ENCODE results near the gene GPANK1. TPM values are rescaled to one million over a fixed set of nuclear protein-coding genes. Genes with fewer than 3 reads are reported as not detected.

Gene GPANK1
- total RNA-seq, 1 donor from 2014 or later: 15.3 TPM

GRCh38 chr6:31662124-31662723, 2.6 kb downstream of the GPANK1 start:
- no peak for DNase-seq (ENCODE audit: low spot score)

- no peak for DNase-seq (ENCODE audit: low spot score)
Observed at GRCh38 chr6:31661262-31662123, 3.3 kb downstream of the GPANK1 start.

GRCh38 chr6:31660381-31661261, 4.2 kb downstream of the GPANK1 start, which contains the start of gene C6orf47:
TSS of gene C6orf47 (minus strand) at chr6:31660778. CDS start at chr6:31659947, 831 bp downstream.
- DNase-seq (ENCODE audit: low spot score): peak; percentile 87

- no peak for DNase-seq (ENCODE audit: low spot score)
Observed at GRCh38 chr6:31659649-31660380, 5.0 kb downstream of the GPANK1 start.

GRCh38 chr6:31658983-31659648, 5.7 kb downstream of the GPANK1 start:
- no peak for DNase-seq (ENCODE audit: low spot score)

- no peak for DNase-seq (ENCODE audit: low spot score)
Observed at GRCh38 chr6:31658158-31658688, 6.6 kb downstream of the GPANK1 start.

- no peak for DNase-seq (ENCODE audit: low spot score)
Observed at GRCh38 chr6:31657406-31658157, 7.2 kb downstream of the GPANK1 start.

- DNase-seq (ENCODE audit: low spot score): no peak
Observed at GRCh38 chr6:31655349-31656237, 9.2 kb downstream of the GPANK1 start, which contains the start of gene APOM. TSS of gene APOM (plus strand) at chr6:31655894. CDS start at chr6:31655967, 73 bp downstream.

- DNase-seq (ENCODE audit: low spot score): no peak
Observed at GRCh38 chr6:31654574-31655348, 10.0 kb downstream of the GPANK1 start.

- peak; percentile 90 for DNase-seq (ENCODE audit: low spot score)
Observed at GRCh38 chr6:31652925-31653724, 11.7 kb downstream of the GPANK1 start.

- DNase-seq (ENCODE audit: low spot score): peak; percentile 81
Observed at GRCh38 chr6:31651602-31652191, 13.1 kb downstream of the GPANK1 start.

- no peak for DNase-seq (ENCODE audit: low spot score)
Observed at GRCh38 chr6:31645325-31645724, 19.5 kb downstream of the GPANK1 start.

- DNase-seq (ENCODE audit: low spot score): no peak
Observed at GRCh38 chr6:31643818-31644454, 20.9 kb downstream of the GPANK1 start.

- DNase-seq (ENCODE audit: low spot score): no peak
Observed at GRCh38 chr6:31642798-31643570, 21.8 kb downstream of the GPANK1 start.

- DNase-seq (ENCODE audit: low spot score): no peak
Observed at GRCh38 chr6:31641370-31641769, 23.4 kb downstream of the GPANK1 start.

All from ureter (tissue), 1 donor.